ENCODE data around the gene DSG3.

- TF ChIP-seq CTCF (IDR thresholded peaks at IDR 0.05) (no peak), POLR2A (IDR thresholded peaks at IDR 0.05) (no peak)
Measured at GRCh38 chr18:31430072-31430471, 17.5 kb upstream of the DSG3 start.
